IPS-18a (cell line): Measurements from ENCODE around the gene PIK3CB.
"Not testable (repeated sequence)": the region's sequence is repeated elsewhere in the genome, so short reads cannot be mapped to it uniquely, and the experiment has no call there.

Experiments
- H3K27ac ChIP-seq: one replicate; pipeline ENCODE4 v1.5.1; 2013; ENCODE audit warnings: low read length
- H3K27me3 ChIP-seq: one replicate; pipeline ENCODE4 v1.6.1; 2013; ENCODE audit warnings: mild to moderate bottlenecking, low read length; ENCODE audit not compliant: control insufficient read depth, insufficient read depth
- H3K36me3 ChIP-seq: one replicate; pipeline ENCODE4 v1.6.1; 2013; ENCODE audit warnings: low read depth, low read length; ENCODE audit not compliant: control insufficient read depth
- H3K4me1 ChIP-seq: one replicate; pipeline ENCODE4 v1.6.1; 2013; ENCODE audit warnings: low read depth, low read length; ENCODE audit not compliant: control insufficient read depth
- H3K4me3 ChIP-seq: one replicate; pipeline ENCODE4 v1.5.1; 2013; ENCODE audit warnings: low read length
- H3K9ac ChIP-seq: one replicate; pipeline ENCODE4 v1.6.1; 2013; ENCODE audit warnings: mild to moderate bottlenecking, low read length, moderate library complexity
- H3K9me3 ChIP-seq: one replicate; pipeline ENCODE4 v1.6.1; 2013; ENCODE audit warnings: low read depth, low read length; ENCODE audit not compliant: control insufficient read depth

The PIK3CB gene

DNA sequence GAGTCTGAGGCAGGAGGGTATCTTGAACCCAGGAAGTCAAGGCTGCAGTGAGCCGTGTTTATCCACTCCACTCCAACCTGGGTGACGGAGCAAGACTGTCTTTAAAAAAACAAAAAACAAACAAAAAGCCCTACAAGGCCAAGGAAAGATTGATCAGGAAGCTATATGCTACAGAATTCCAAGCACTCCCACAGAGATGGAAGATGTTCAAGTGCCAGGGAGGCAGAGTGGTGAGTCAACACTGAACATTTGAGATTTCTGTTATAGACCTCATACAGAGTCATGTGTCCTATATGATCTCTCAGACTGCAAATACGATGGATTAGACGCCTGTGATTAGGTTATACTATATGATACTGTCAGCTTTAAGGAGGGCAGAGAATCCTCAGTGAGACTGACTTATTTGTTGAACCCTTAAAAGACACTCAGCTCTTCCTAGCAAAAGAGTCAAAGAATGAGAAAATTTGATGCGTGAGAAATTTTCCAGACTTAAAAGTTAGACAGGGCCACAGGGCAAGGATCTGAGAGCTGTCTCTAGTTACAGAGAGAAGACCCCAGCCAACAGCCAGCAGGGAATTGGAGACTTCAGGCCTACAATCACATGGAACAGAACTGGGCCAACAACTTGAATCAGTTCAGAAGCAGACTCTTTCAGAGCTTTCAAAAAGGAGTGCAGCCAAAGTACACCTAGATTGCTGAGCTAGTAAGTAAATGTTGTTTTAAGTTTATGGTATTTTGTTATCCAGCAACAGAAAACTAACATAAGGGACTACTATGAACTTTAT lies 107.6 kb downstream of the PIK3CB start:
- H3K9ac ChIP-seq = no peak overlapping the region
- H3K4me3 ChIP-seq = no peak overlapping the region
- no peaks in the 10 kb centered on the region for H3K36me3 ChIP-seq
- H3K9me3 ChIP-seq = no peaks in the 10 kb centered on the region
- peaks cover 7% of the 10 kb centered on the region for H3K4me1 ChIP-seq
- H3K27me3 ChIP-seq = no peaks in the 10 kb centered on the region
- H3K27ac ChIP-seq = no peak overlapping the region

DNA sequence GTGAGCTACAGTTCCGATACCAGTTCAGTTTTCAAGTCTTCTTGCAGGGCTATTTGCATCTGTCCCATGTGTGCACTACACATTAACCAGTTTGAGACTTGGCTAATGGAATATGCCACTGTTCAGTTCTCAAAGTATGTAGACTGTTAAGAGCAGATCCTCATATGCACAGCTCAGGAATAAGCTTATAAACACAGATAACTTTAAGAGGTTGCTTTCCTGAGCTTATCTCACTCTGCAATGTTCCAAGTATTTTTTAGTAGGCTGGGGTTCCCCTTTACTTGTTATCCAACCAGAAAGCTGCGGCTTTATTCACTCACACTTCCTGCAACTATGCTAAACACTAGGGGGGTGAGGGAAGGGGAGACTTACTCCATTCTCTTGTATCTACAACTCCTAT lies 108.7 kb downstream of the PIK3CB start:
- not testable (repeated sequence) for H3K27ac ChIP-seq, H3K9ac ChIP-seq, H3K4me3 ChIP-seq, H3K27me3 ChIP-seq, H3K4me1 ChIP-seq, H3K36me3 ChIP-seq, H3K9me3 ChIP-seq

DNA sequence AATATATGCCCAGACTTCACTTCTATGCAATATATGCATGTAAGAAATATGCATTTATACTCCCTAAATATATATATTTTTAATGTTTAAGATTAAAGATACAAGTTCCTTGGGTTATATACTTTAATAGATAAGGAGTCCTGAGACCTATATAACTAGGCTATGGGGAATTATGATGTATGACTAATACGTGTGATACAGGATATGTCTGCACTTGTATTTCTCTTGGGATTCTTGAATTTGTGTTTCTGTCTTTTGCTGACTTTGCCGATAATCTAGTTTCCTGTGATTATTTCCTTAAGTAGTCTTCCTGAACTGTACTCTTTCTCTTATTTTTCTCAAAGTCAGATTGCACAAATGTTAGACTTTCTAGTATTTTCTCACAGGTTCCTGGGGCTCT lies 109.6 kb downstream of the PIK3CB start:
- Histone ChIP-seq H3K4me3 (no peak overlapping the region), H3K9me3 (no peaks in the 10 kb centered on the region), H3K9ac (no peak overlapping the region), H3K27me3 (no peaks in the 10 kb centered on the region), H3K4me1 (peaks cover 7% of the 10 kb centered on the region), H3K27ac (no peak overlapping the region), H3K36me3 (no peaks in the 10 kb centered on the region)

DNA sequence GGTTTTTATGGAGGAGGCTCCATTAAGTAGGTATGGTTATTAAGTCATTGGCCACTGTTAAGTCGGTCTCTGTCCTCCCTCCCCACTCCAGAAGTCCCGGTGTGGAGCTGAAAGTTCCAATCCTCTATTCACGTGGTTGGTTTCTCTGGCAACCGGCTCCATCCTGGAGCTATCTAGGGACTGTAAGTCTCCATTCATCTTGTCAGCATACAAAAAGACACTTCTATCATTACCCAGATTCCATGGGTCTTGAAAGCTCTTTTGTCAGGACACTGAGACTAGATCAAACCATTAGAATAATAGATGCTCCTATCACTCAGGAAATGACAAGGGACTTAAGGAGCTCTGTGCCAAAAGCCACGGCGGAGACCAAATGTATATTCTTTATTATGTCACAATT lies 110.3 kb downstream of the PIK3CB start:
- no peak overlapping the region for H3K9ac ChIP-seq
- H3K27me3 ChIP-seq = no peaks in the 10 kb centered on the region
- no peak overlapping the region for H3K4me3 ChIP-seq
- H3K36me3 ChIP-seq = no peaks in the 10 kb centered on the region
- no peaks in the 10 kb centered on the region for H3K9me3 ChIP-seq
- peaks cover 7% of the 10 kb centered on the region for H3K4me1 ChIP-seq
- H3K27ac ChIP-seq = no peak overlapping the region

DNA sequence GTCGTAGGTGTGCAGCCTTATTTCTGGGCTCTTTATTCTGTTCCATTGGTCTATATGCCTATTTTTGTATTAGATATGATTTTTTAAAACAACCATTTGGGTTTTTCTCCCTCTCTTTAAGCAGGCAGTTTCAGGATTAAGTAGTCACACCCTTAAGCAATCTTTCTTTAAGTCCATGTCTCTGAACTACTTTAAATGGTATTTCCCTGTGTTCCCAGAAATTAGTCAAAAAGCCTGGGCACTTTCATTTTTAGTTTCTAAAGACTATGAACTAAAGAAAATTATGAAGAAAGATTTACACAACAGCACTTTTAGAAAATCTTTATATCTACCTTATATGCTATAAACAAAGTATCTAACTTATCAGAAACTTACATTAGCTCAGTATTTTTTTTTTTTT lies 115.9 kb downstream of the PIK3CB start:
- no peaks in the 10 kb centered on the region for H3K27me3 ChIP-seq
- no peak overlapping the region for H3K9ac ChIP-seq
- H3K4me1 ChIP-seq = peaks cover 4% of the 10 kb centered on the region
- H3K9me3 ChIP-seq = no peaks in the 10 kb centered on the region
- H3K4me3 ChIP-seq = no peak overlapping the region
- H3K36me3 ChIP-seq = no peaks in the 10 kb centered on the region
- no peak overlapping the region for H3K27ac ChIP-seq

DNA sequence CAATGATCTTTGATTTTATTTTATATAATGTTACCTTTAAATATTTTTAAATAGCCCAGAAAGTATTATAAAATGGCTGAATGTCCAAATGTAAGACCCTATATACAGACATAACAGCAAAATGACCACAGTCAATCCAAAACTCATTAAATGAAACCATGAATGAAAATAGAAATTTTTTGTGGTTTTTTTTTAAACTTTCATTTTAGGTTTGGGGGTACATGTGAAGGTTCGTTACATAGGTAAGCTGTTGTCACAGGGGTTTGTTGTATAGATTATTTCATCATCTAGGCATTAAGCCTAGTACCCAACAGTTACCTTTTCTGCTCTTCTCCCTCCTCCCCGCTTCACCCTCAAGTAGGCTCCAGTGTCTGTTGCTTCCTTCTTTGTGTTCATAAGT lies 117.4 kb downstream of the PIK3CB start:
- Histone ChIP-seq H3K9ac (no peak overlapping the region), H3K4me1 (no peaks in the 10 kb centered on the region), H3K4me3 (no peak overlapping the region), H3K36me3 (no peaks in the 10 kb centered on the region), H3K9me3 (no peaks in the 10 kb centered on the region), H3K27ac (no peak overlapping the region), H3K27me3 (no peaks in the 10 kb centered on the region)

DNA sequence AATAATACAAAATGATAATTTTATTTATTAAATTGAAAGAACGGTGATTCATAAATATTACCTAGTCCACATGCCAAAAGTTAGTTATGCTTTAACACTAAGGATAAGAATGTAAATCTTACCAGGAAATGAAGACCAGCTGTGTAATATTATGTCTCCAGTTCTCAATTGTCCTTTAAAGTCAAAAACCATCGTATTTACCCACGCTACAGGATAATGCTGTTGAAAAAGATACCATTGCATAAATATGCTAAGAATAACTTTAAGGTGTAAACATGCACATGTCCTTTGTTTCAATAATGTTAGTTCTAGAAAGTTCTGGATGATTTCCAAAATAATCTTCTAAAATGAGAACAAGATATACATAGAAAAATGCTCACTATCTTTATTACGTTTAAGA lies 122.6 kb downstream of the PIK3CB start:
- H3K27me3 ChIP-seq = no peaks in the 10 kb centered on the region
- no peak overlapping the region for H3K9ac ChIP-seq
- H3K27ac ChIP-seq = no peak overlapping the region
- H3K4me1 ChIP-seq = no peaks in the 10 kb centered on the region
- H3K9me3 ChIP-seq = no peaks in the 10 kb centered on the region
- H3K4me3 ChIP-seq = no peak overlapping the region
- no peaks in the 10 kb centered on the region for H3K36me3 ChIP-seq

DNA sequence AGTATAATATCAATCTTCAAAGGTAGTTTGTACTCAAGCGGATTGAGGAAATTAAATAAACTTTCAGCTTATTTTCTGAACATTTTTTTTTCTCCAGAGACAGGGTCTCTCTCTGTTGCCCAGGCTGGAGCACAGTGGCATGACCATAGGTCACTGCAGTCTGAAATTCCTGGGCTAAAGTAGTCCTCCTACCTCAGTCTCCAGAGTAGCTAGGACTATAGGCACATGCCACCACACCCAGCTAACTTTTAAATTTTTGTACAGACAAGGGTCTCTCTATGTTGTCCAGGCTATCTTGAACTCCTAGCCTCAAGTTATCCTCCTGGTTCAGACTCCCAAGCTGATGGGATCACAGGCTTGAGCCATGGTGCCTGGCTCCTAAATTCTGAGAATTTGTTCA lies 129.1 kb downstream of the PIK3CB start:
- H3K4me1 ChIP-seq = no peaks in the 10 kb centered on the region
- no peak overlapping the region for H3K4me3 ChIP-seq
- no peaks in the 10 kb centered on the region for H3K27me3 ChIP-seq
- no peaks in the 10 kb centered on the region for H3K9me3 ChIP-seq
- H3K36me3 ChIP-seq = no peaks in the 10 kb centered on the region
- H3K9ac ChIP-seq = no peak overlapping the region
- H3K27ac ChIP-seq = no peak overlapping the region

DNA sequence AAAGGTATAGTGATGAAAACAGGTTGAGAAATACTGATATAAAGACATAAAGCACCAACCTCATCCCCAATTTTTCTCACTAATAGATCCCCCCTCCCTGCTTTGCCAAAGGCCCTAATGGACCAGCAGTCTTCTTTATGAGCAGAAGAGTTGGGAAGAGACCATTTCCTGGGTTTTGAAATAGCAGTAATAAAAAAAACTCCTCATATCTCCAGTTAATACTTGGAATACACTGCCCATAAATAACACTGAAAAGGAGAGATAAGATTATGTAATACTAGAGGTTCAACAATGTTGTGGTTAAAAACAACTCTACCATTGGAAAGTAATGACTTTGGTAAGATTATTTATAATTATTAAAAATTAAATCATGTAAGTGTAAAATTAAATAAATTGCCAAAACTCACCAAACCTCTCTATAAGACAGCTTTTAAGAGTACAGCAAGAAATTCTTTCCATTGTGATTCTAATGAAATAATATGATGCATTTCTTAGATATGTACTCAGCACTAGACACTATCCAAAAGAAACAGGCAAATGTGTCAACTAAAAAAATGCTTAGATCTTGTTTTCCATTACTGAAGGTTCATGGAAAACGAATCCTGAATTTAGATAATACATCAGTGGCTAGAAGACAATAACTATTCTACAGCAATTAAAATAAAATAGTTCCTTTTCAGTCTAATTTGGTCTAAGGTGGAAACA lies 137.9 kb downstream of the PIK3CB start:
- Histone ChIP-seq H3K36me3 (peaks cover 12% of the 10 kb centered on the region), H3K4me1 (no peaks in the 10 kb centered on the region), H3K4me3 (no peak overlapping the region), H3K9ac (no peak overlapping the region), H3K9me3 (no peaks in the 10 kb centered on the region), H3K27ac (no peak overlapping the region), H3K27me3 (no peaks in the 10 kb centered on the region)

DNA sequence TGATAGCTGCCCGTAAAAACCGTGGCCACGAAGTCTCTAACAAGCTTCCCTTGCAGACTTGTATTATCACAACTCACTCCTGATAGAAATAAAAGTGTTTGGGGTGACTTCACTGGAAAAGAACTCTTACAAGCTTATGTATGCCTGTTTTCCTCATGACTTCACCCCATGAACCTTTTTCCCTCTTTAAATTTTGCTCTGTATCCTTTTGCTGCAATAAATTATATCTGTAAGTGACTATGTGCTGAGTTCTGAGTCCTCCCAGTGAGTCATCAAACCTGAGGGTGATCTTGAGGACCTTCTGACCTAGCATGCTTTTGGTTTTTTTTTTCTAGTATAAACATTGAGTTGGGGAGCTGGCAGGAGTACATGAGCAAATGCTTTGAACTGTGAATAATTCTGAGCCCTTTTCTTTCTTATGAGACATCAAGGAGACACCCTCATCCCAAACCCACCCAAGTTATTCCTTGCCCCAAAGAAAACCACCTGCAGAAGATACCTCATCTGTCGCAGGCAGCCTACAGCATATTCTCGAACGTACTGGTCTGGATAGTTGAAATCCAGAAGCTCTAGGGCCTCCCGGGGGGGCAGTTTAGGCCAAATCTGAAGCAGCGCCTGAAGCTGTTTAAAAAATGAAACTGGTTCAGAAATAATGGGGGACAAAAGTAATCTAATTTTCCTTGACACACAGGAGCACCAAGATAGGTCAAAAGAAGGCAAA lies 140.3 kb downstream of the PIK3CB start:
- Histone ChIP-seq H3K36me3 (peaks cover 12% of the 10 kb centered on the region), H3K27me3 (no peaks in the 10 kb centered on the region), H3K4me3 (no peak overlapping the region), H3K4me1 (no peaks in the 10 kb centered on the region), H3K9ac (no peak overlapping the region), H3K27ac (no peak overlapping the region), H3K9me3 (no peaks in the 10 kb centered on the region)

DNA sequence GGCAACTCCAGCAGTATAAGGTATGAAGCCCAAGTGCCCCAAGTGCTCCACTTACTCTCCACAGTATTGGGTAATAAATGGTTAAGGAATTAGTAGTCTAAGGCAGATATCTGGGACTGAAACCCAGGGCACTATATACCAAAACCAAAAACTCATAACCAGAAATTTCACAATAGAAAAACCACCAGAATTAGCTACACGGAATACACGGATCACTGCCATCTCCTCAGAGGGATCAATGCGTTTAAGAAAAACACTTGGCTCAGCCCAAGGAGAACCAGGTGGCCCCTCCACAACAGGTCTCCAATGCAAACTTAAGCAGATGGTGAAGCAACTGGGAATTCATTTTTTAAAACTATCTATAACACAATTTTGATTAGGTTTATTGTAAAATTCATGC lies 142.6 kb downstream of the PIK3CB start:
- H3K4me3 ChIP-seq = no peak overlapping the region
- H3K27ac ChIP-seq = no peak overlapping the region
- H3K9me3 ChIP-seq = no peaks in the 10 kb centered on the region
- peaks cover 6% of the 10 kb centered on the region for H3K36me3 ChIP-seq
- H3K27me3 ChIP-seq = no peaks in the 10 kb centered on the region
- H3K9ac ChIP-seq = no peak overlapping the region
- no peaks in the 10 kb centered on the region for H3K4me1 ChIP-seq
